Astrocyte (in vitro differentiated cells and primary cell): ENCODE measurements around the gene RSPH1.

Experiments used
- CTCF ChIP-seq: IDR thresholded peaks from 2 replicates; pipeline ENCODE4 v1.5.1; 2011; ENCODE audit warnings: low read depth, mild to moderate bottlenecking, inconsistent platforms, low read length, moderate library complexity; ENCODE audit not compliant: insufficient read depth
- EZH2 ChIP-seq: IDR thresholded peaks from 2 replicates; pipeline ENCODE4 v1.6.1; 2012; ENCODE audit warnings: mild to moderate bottlenecking, low read length, inconsistent platforms; ENCODE audit not compliant: insufficient read depth

- TF ChIP-seq CTCF, result no peak
- TF ChIP-seq EZH2, result no peak
Measured at GRCh38 chr21:42493109-42494060, 2.6 kb downstream of the RSPH1 start.
